GM18858 (cell line): ENCODE results near the gene TRIP6.

Experiments
- ATAC-seq: cut with Tn5 transposase; IDR thresholded peaks from one replicate; pipeline ENCODE4 v1.9.1; 2021; ENCODE audit not compliant: unreplicated experiment

TRIP6 gene

GRCh38 chr7:100867040-100867775 is at the start of gene TRIP6:
TSS of gene TRIP6 (plus strand) at chr7:100867387. CDS start at chr7:100867498, 111 bp downstream.
- ATAC-seq = no peak

GRCh38 chr7:100818366-100818765 is 48.8 kb upstream of the TRIP6 start:
- ATAC-seq = no peak

GRCh38 chr7:100818825-100819224 is 48.4 kb upstream of the TRIP6 start:
- ATAC-seq = no peak

- ATAC-seq = no peak
These were observed 47.6 kb upstream of the TRIP6 start for GRCh38 chr7:100819586-100819985.

- no peak for ATAC-seq
These were observed 44.7 kb upstream of the TRIP6 start for GRCh38 chr7:100822236-100823139.

GRCh38 chr7:100823140-100823525 is 44.1 kb upstream of the TRIP6 start:
- ATAC-seq = no peak

- no peak for ATAC-seq
These were observed 43.7 kb upstream of the TRIP6 start for GRCh38 chr7:100823534-100823933.

GRCh38 chr7:100824499-100825214 is 42.5 kb upstream of the TRIP6 start:
- no peak for ATAC-seq

- no peak for ATAC-seq
These were observed 41.9 kb upstream of the TRIP6 start for GRCh38 chr7:100825215-100825671.

- no peak for ATAC-seq
These were observed 41.3 kb upstream of the TRIP6 start for GRCh38 chr7:100825751-100826513.

GRCh38 chr7:100826514-100827329 is 40.5 kb upstream of the TRIP6 start:
- no peak for ATAC-seq

GRCh38 chr7:100827330-100828226 is 39.6 kb upstream of the TRIP6 start, which contains the start of gene EPHB4:
TSS of gene EPHB4 (minus strand) at chr7:100827523. CDS start at chr7:100827030, 493 bp downstream.
- no peak for ATAC-seq

- no peak for ATAC-seq
These were observed 38.0 kb upstream of the TRIP6 start for GRCh38 chr7:100829150-100829716.

GRCh38 chr7:100830396-100830795 is 36.8 kb upstream of the TRIP6 start:
- no peak for ATAC-seq

GRCh38 chr7:100832281-100832633 is 34.9 kb upstream of the TRIP6 start:
- no peak for ATAC-seq

GRCh38 chr7:100835903-100836811 is 31.0 kb upstream of the TRIP6 start:
- no peak for ATAC-seq

- no peak for ATAC-seq
These were observed 30.4 kb upstream of the TRIP6 start for GRCh38 chr7:100836812-100837098.
